K562 (cell line): ENCODE measurements around the gene ARID3A. TPM values are rescaled to one million over a fixed set of nuclear protein-coding genes. Genes with fewer than 3 reads are reported as not detected.

Experiments used
- ATAC-seq: fragments of 200-7000 bp; cut with Tn5 transposase; 3 replicates; pipeline ENCODE4 v1.9.1; 2020; ENCODE audit warnings: moderate library complexity
- BruUV-seq: library from RNA; stranded (reverse); fragments of 400-500 nt; replicated peaks from 2 replicates; lab custom pipeline; 2021; lab: Mats Ljungman, UMichigan
- CTCF ChIA-PET: fragments of 300-600 bp; formaldehyde crosslinking; extraction: SDS; loops from one replicate; lab custom pipeline; 2021; ENCODE audit warnings: low intra/inter-chr PET ratio; lab: Yijun Ruan, JAX
- POLR2A ChIA-PET: fragments of 300-600, 350-650 bp; sonication (Branson Sonifier 250); formaldehyde crosslinking; extraction: SDS; loops from one replicate; lab custom pipeline; 2021; ENCODE audit warnings: antibody characterized with exemption, inconsistent platforms; lab: Yijun Ruan, JAX
- DNase-seq, 4 experiments: peaks; one replicate each; pipeline versions ENCODE4 v3.0.0 to v3.0.0-alpha.2; 2011 to 2018; ENCODE audit warnings: low spot score in 3 of 4, mixed read lengths in 3 of 4; ENCODE audit errors: extremely low read depth in 1 of 4
- FAIRE-seq: peaks from 2 replicates; lab custom pipeline; 2011; peaks lifted over from hg19 to GRCh38; lab: Jason Lieb, UNC
- H2AFZ ChIP-seq: 2 replicates; pipeline ENCODE4 v1.6.0; 2011; ENCODE audit warnings: low read depth, low read length, control low read depth, inconsistent platforms
- H3K27ac ChIP-seq: fragments of 200-600 bp; 3 replicates; pipeline ENCODE4 v1.8.0; 2011; ENCODE audit warnings: low read depth, mild to moderate bottlenecking, control low read depth, inconsistent platforms, low read length, moderate library complexity, mixed read lengths; ENCODE audit errors: extremely low read depth
- H3K27me3 ChIP-seq, 2 experiments: fragments of 300-600 bp in 1 of 2; 2 replicates in 1 of 2; 3 replicates in 1 of 2; pipeline versions ENCODE4 v1.6.0 to v1.8.0; 2011; ENCODE audit warnings: inconsistent platforms in 2 of 2, low read length in 2 of 2, mild to moderate bottlenecking in 1 of 2, mixed read lengths in 1 of 2, moderate library complexity in 1 of 2; ENCODE audit not compliant: control insufficient read depth in 2 of 2, insufficient read depth in 2 of 2
- H3K36me3 ChIP-seq: fragments of 300-600 bp; 3 replicates; pipeline ENCODE4 v1.8.0; 2011; ENCODE audit warnings: mild to moderate bottlenecking, low read length, inconsistent platforms; ENCODE audit not compliant: control insufficient read depth, insufficient read depth
- H3K4me1 ChIP-seq, 2 experiments: fragments of 200-600 bp in 1 of 2; replicated peaks in 1 of 2; 2 replicates in 1 of 2; 3 replicates in 1 of 2; pipeline versions ENCODE4 v1.5.1 to v1.8.0; 2011; ENCODE audit warnings: inconsistent platforms in 2 of 2, low read length in 2 of 2, mild to moderate bottlenecking in 1 of 2, mixed read lengths in 1 of 2, moderate library complexity in 1 of 2; ENCODE audit not compliant: control insufficient read depth in 2 of 2, insufficient read depth in 2 of 2
- H3K4me2 ChIP-seq: 2 replicates; pipeline ENCODE4 v1.6.1; 2011; ENCODE audit warnings: low read length, control low read depth, inconsistent platforms, mixed read lengths; ENCODE audit not compliant: insufficient read depth
- H3K4me3 ChIP-seq: fragments of 200-600 bp; sonication (generic), shearing (Covaris generic); 2 replicates; pipeline ENCODE4 v1.5.1; 2016; ENCODE audit warnings: control low read depth, inconsistent platforms
- H3K79me2 ChIP-seq: fragments of 200-600 bp; 3 replicates; pipeline ENCODE4 v1.8.0; 2011; ENCODE audit warnings: low read length, inconsistent platforms; ENCODE audit not compliant: control insufficient read depth, insufficient read depth
- H3K9ac ChIP-seq, 2 experiments: 2 replicates each; pipeline versions ENCODE4 v1.6.0 to v1.6.1; 2011; ENCODE audit warnings: low read depth in 2 of 2, low read length in 2 of 2, control low read depth in 1 of 2, inconsistent platforms in 1 of 2, mild to moderate bottlenecking in 1 of 2, mixed read lengths in 1 of 2; ENCODE audit not compliant: insufficient read depth in 1 of 2
- H3K9me1 ChIP-seq: one replicate; pipeline ENCODE4 v1.6.0; 2011; ENCODE audit warnings: inconsistent platforms, mild to moderate bottlenecking, low read length, moderate library complexity; ENCODE audit not compliant: control insufficient read depth, insufficient read depth
- H3K9me3 ChIP-seq: replicated peaks from 2 replicates; pipeline ENCODE4 v1.5.1; 2011; ENCODE audit warnings: low read depth, low read length, inconsistent platforms; ENCODE audit not compliant: control insufficient read depth, insufficient read depth
- H4K20me1 ChIP-seq: replicated peaks from 2 replicates; pipeline ENCODE4 v1.6.1; 2011; ENCODE audit warnings: low read length, inconsistent platforms, mixed read lengths; ENCODE audit not compliant: control insufficient read depth, insufficient read depth
- CXXC5 ChIP-seq: fragments of 250-450 bp; sonication (Bioruptor Pico); IDR thresholded peaks from 2 replicates; pipeline ENCODE4 v1.8.0; 2022; ENCODE audit warnings: inconsistent platforms, mild to moderate bottlenecking, moderate library complexity
- DNMT1 ChIP-seq: fragments of 450-650 bp; IDR thresholded peaks from 2 replicates; pipeline ENCODE4 v1.6.1; 2016; ENCODE audit warnings: antibody characterized with exemption, mild to moderate bottlenecking
- EGR1 ChIP-seq: fragments of 450-650 bp; conservative IDR thresholded peaks from 2 replicates; pipeline ENCODE4 v1.6.1; 2017; ENCODE audit warnings: mild to moderate bottlenecking
- ELF4 ChIP-seq: fragments of 450-650 bp; formaldehyde crosslinking; IDR thresholded peaks from 2 replicates; pipeline ENCODE4 v1.4.0; 2022; ENCODE audit warnings: missing genetic modification characterization
- ETV1 ChIP-seq: fragments of 450-650 bp; conservative IDR thresholded peaks from 2 replicates; pipeline ENCODE4 v1.6.1; 2016; ENCODE audit warnings: missing genetic modification characterization, control low read depth, low read depth, missing compliant biosample characterization
- LEF1 ChIP-seq: fragments of 450-650 bp; IDR thresholded peaks from 2 replicates; pipeline ENCODE4 v1.6.1; 2016; ENCODE audit warnings: mild to moderate bottlenecking
- POLR2A ChIP-seq: fragments of 450-650 bp; conservative IDR thresholded peaks from 2 replicates; pipeline ENCODE4 v1.6.1; 2016
- POLR2G ChIP-seq: fragments of 200-400 bp; formaldehyde crosslinking; IDR thresholded peaks from 2 replicates; pipeline ENCODE4 v1.6.1; 2017; ENCODE audit warnings: low read depth, mild to moderate bottlenecking, antibody characterized with exemption, low read length, moderate library complexity
- RCOR1 ChIP-seq, 2 experiments: IDR thresholded peaks; 2 replicates each; pipeline ENCODE4 v1.6.1; 2012; ENCODE audit warnings: low read depth in 2 of 2, low read length in 2 of 2, borderline replicate concordance in 1 of 2, improper control_type of control experiment in 1 of 2
- SMARCA5 ChIP-seq: fragments of 450-650 bp; IDR thresholded peaks from 2 replicates; pipeline ENCODE4 v1.6.1; 2016
- ZNF263 ChIP-seq: sonication (generic); formaldehyde crosslinking; IDR thresholded peaks from 2 replicates; pipeline ENCODE4 v1.8.0; 2022; ENCODE audit warnings: mild to moderate bottlenecking, missing genetic modification reagents, borderline replicate concordance
- WGBS: fragments of 100-300 bp; shearing (Covaris generic); methylation state at CpG from one replicate; pipeline ENCODE4 v1.1.6; 2016; ENCODE audit warnings: low coverage, mixed read lengths; ENCODE audit not compliant: insufficient coverage; ENCODE audit errors: missing lambda C conversion rate; 5-methylcytosine and 5-hydroxymethylcytosine counted together
- in situ Hi-C: fragments of 300-500 bp; cut with MboI; formaldehyde crosslinking; loops from 4 replicates; pipeline ENCODE4 v1.15.0; 2018; ENCODE audit warnings: inconsistent platforms, mixed read lengths
- intact Hi-C: fragments of 100-400 bp; cut with micrococcal nuclease; formaldehyde crosslinking; loops from 2 replicates; pipeline ENCODE4 v1.14.2; 2022
- polyA plus RNA-seq, 8 experiments: library from polyadenylated mRNA; depleted of rRNA in 4 of 8; stranded (reverse) in 5 of 8; unstranded in 3 of 8; fragments of >200 nt; fragmentation: Nextera tagmentation in 2 of 8; fragmentation: Illumina TruSeq in 1 of 8; extraction: Ambion mirVana in 2 of 8; extraction: Trizol in 1 of 8; gene quantifications; 2 replicates each; pipeline versions ENCODE4 v1.2.1 to v1.2.3, GENCODE V29; 2011 to 2014; ENCODE audit warnings: inconsistent platforms in 1 of 8, missing spikeins in 1 of 8
- total RNA-seq, 7 experiments: library from RNA; depleted of rRNA in 6 of 7; stranded (reverse); fragments of >200 nt in 6 of 7; fragmentation: Illumina TruSeq in 2 of 7; extraction: Trizol in 2 of 7; gene quantifications; 2 replicates each; pipeline versions ENCODE4 v1.2.1 to v1.2.3, GENCODE V29; 2011 to 2021; ENCODE audit warnings: low replicate concordance in 1 of 7
- TF ChIP-seq, protein P1 (sequence below): fragments of 450-650 bp; IDR thresholded peaks from 2 replicates; pipeline ENCODE4 v1.6.1; 2017; ENCODE audit warnings: antibody characterized with exemption, mild to moderate bottlenecking
- TF ChIP-seq, protein P2 (sequence below), 2 experiments: fragments of 450-650 bp; conservative IDR thresholded peaks; 2 replicates each; pipeline ENCODE4 v1.6.1; 2017; ENCODE audit warnings: mild to moderate bottlenecking in 2 of 2, moderate library complexity in 2 of 2
- TF ChIP-seq, protein P3 (sequence below): fragments of 250-450 bp; sonication (Bioruptor Pico); IDR thresholded peaks from 2 replicates; pipeline ENCODE4 v1.8.0; 2021; ENCODE audit warnings: moderate library complexity, mild to moderate bottlenecking, inconsistent platforms

ARID3A gene
- total and polyA plus RNA-seq, 9 of the 15 experiments (the other 6 are each of a cell fraction or from before 2014, with no cell fraction given): 1.4 to 118 (median 31.2) TPM

DNA sequence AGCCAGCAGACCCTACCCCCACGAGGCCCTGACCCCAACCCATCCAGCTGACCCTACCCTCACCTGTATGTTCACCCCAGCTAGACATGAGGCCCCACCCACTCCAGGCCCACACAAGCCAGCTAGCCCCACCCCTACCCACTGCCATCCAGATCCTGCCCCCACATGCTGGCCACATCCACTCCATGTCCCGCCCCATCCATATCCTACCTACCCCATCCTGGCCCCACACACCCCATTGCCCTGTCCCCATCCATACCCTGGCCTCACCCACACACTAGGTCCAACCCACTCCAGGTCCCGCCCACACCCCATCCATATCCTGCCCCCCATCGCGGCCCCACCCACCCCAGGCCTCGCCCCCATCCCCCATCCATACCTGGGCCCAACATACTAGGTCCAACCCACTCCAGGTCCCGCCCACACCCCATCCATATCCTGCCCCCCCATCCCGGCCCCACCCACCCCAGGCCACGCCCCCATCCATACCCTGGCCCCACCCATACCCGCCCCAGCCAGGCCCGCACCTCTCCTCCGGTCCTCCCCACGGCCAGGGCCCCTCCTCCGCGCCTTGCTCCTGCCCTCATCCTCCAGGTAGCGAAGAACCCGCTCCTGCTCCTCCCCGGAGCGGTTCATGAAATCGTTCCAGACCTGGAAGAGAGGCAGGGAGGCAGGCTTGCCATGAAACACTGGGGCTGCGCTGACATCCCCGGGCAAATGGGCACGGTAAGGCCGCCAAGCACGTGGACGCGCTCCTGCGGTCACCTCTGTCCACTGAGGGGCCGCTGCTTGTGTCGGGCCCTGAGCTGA lies 25.3 kb upstream of the ARID3A start:
- H3K4me3 ChIP-seq: peak overlapping the region; percentile 16; the same call in 1 of the 2 replicates
- no peaks in the 10 kb centered on the region for H3K9me3 ChIP-seq
- peaks cover 33 to 79% of the 10 kb centered on the region in 2 experiments for H3K4me1 ChIP-seq
- BruUV-seq: no TSS peak
- DNase-seq: peak; percentile 88 to 96 (median 92)
- 17% methylated on average over 10 of the region's 30 CpGs for WGBS
- peak overlapping the region; percentile 33; the same call in 2 of the 3 replicates for H3K27ac ChIP-seq
- H3K36me3 ChIP-seq: peaks cover 64% of the 10 kb centered on the region; the same call in 2 of the 3 replicates
- peaks cover 5% of the 10 kb centered on the region for H3K9me1 ChIP-seq
- H3K79me2 ChIP-seq: peaks cover 52% of the 10 kb centered on the region
- CTCF ChIA-PET: no interaction called here
- peak overlapping the region; percentile 72 for H3K4me2 ChIP-seq
- ATAC-seq: peak; percentile 84
- peak; percentile 89 for FAIRE-seq
- in situ Hi-C loops: no loop called here
- no peak overlapping the region for H2AFZ ChIP-seq
- POLR2A ChIA-PET: no interaction called here
- H4K20me1 ChIP-seq: peaks cover 12% of the 10 kb centered on the region
- intact Hi-C loops: no loop called here
- H3K9ac ChIP-seq: peak overlapping the region in 1 of 2 experiments; percentile 85; a peak in 2 of 4 replicates
- no peaks in the 10 kb centered on the region for H3K27me3 ChIP-seq
- TF ChIP-seq, protein P1, sequence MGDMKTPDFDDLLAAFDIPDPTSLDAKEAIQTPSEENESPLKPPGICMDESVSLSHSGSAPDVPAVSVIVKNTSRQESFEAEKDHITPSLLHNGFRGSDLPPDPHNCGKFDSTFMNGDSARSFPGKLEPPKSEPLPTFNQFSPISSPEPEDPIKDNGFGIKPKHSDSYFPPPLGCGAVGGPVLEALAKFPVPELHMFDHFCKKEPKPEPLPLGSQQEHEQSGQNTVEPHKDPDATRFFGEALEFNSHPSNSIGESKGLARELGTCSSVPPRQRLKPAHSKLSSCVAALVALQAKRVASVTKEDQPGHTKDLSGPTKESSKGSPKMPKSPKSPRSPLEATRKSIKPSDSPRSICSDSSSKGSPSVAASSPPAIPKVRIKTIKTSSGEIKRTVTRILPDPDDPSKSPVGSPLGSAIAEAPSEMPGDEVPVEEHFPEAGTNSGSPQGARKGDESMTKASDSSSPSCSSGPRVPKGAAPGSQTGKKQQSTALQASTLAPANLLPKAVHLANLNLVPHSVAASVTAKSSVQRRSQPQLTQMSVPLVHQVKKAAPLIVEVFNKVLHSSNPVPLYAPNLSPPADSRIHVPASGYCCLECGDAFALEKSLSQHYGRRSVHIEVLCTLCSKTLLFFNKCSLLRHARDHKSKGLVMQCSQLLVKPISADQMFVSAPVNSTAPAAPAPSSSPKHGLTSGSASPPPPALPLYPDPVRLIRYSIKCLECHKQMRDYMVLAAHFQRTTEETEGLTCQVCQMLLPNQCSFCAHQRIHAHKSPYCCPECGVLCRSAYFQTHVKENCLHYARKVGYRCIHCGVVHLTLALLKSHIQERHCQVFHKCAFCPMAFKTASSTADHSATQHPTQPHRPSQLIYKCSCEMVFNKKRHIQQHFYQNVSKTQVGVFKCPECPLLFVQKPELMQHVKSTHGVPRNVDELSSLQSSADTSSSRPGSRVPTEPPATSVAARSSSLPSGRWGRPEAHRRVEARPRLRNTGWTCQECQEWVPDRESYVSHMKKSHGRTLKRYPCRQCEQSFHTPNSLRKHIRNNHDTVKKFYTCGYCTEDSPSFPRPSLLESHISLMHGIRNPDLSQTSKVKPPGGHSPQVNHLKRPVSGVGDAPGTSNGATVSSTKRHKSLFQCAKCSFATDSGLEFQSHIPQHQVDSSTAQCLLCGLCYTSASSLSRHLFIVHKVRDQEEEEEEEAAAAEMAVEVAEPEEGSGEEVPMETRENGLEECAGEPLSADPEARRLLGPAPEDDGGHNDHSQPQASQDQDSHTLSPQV: peak; percentile 66
- TF ChIP-seq CXXC5 (CRISPR knock-in tag): peak; percentile 34; the same call in 1 of the 2 replicates
- 0 out of 4 replicates have a peak, but pooled peaks of 1 of the 2 experiments have one; percentile 9 for TF ChIP-seq RCOR1 (IDR thresholded peaks at IDR 0.05; ENCODE audit: borderline replicate concordance in 1 of 2, low read depth in 2 of 2, low read length in 2 of 2)
- TF ChIP-seq ELF4 (CRISPR knock-in tag): peak; percentile 53; the same call in 1 of the 2 replicates
- TF ChIP-seq, protein P2, sequence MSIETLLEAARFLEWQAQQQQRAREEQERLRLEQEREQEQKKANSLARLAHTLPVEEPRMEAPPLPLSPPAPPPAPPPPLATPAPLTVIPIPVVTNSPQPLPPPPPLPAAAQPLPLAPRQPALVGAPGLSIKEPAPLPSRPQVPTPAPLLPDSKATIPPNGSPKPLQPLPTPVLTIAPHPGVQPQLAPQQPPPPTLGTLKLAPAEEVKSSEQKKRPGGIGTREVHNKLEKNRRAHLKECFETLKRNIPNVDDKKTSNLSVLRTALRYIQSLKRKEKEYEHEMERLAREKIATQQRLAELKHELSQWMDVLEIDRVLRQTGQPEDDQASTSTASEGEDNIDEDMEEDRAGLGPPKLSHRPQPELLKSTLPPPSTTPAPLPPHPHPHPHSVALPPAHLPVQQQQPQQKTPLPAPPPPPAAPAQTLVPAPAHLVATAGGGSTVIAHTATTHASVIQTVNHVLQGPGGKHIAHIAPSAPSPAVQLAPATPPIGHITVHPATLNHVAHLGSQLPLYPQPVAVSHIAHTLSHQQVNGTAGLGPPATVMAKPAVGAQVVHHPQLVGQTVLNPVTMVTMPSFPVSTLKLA (conservative IDR thresholded peaks at IDR 0.05): peak; percentile 86 to 94
- peak; percentile 72 for TF ChIP-seq EGR1
- peak; percentile 18; the same call in 1 of the 2 replicates for TF ChIP-seq POLR2A
- TF ChIP-seq ZNF263 (CRISPR knock-in tag): peak; percentile 98
- TF ChIP-seq DNMT1: no peak
- no peak for TF ChIP-seq ETV1 (tag)
- peak; percentile 47 for TF ChIP-seq POLR2G
- TF ChIP-seq LEF1: 0 out of 2 replicates have a peak, but pooled peaks have one; percentile 31
- TF ChIP-seq SMARCA5: peak; percentile 22; the same call in 1 of the 2 replicates
- TF ChIP-seq, protein P3, sequence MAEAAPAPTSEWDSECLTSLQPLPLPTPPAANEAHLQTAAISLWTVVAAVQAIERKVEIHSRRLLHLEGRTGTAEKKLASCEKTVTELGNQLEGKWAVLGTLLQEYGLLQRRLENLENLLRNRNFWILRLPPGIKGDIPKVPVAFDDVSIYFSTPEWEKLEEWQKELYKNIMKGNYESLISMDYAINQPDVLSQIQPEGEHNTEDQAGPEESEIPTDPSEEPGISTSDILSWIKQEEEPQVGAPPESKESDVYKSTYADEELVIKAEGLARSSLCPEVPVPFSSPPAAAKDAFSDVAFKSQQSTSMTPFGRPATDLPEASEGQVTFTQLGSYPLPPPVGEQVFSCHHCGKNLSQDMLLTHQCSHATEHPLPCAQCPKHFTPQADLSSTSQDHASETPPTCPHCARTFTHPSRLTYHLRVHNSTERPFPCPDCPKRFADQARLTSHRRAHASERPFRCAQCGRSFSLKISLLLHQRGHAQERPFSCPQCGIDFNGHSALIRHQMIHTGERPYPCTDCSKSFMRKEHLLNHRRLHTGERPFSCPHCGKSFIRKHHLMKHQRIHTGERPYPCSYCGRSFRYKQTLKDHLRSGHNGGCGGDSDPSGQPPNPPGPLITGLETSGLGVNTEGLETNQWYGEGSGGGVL (CRISPR knock-in tag): no peak
